ENCODE data around the gene ZFP64.

- TF ChIP-seq CTCF (IDR thresholded peaks at IDR 0.05 in 8 of 11, conservative IDR thresholded peaks at IDR 0.05 in 3 of 11) (no peak), POLR2A (IDR thresholded peaks at IDR 0.05) (no peak), POLR2AphosphoS5 (IDR thresholded peaks at IDR 0.05) (no peak)
Measured at GRCh38 chr20:52204136-52204535, 12.6 kb upstream of the ZFP64 start.
